CD14-positive monocyte (primary cell): Measurements from ENCODE around the gene STK32A. TPM values are rescaled to one million over a fixed set of nuclear protein-coding genes. Genes with fewer than 3 reads are reported as not detected.

Experiments used
- DNase-seq, 3 donors: peaks; one replicate each; pipeline ENCODE4 v3.0.0-alpha.2; 2011 to 2022
- H2AFZ ChIP-seq: 2 replicates; pipeline ENCODE4 v1.6.0; 2012; ENCODE audit warnings: mild to moderate bottlenecking, low read depth, low read length, inconsistent platforms; ENCODE audit not compliant: insufficient read depth, poor library complexity, severe bottlenecking
- H3K27ac ChIP-seq, 2 donors: 1 replicate in 1 of 2; 2 replicates in 1 of 2; pipeline ENCODE4 v1.5.1; 2012 to 2013; ENCODE audit warnings: low read length in 2 of 2, control low read depth in 1 of 2, inconsistent platforms in 1 of 2, low read depth in 1 of 2, mild to moderate bottlenecking in 1 of 2
- H3K27me3 ChIP-seq, 2 donors: one replicate each; pipeline versions ENCODE4 v1.6.0 to v1.6.1; 2011 to 2013; ENCODE audit warnings: low read length in 2 of 2; ENCODE audit not compliant: control insufficient read depth in 2 of 2, insufficient read depth in 2 of 2
- H3K36me3 ChIP-seq, 2 donors: replicated peaks in 1 of 2; 1 replicate in 1 of 2; 2 replicates in 1 of 2; pipeline versions ENCODE4 v1.5.1 to v1.6.1; 2012 to 2013; ENCODE audit warnings: low read length in 2 of 2, control low read depth in 1 of 2, inconsistent platforms in 1 of 2, mild to moderate bottlenecking in 1 of 2; ENCODE audit not compliant: insufficient read depth in 2 of 2, control insufficient read depth in 1 of 2
- H3K4me1 ChIP-seq, 2 donors: 1 replicate in 1 of 2; 2 replicates in 1 of 2; pipeline versions ENCODE4 v1.5.1 to v1.6.1; 2012 to 2013; ENCODE audit warnings: low read length in 2 of 2, control low read depth in 1 of 2, inconsistent platforms in 1 of 2, mild to moderate bottlenecking in 1 of 2, moderate library complexity in 1 of 2; ENCODE audit not compliant: insufficient read depth in 2 of 2, control insufficient read depth in 1 of 2
- H3K4me2 ChIP-seq: replicated peaks from 2 replicates; pipeline ENCODE3; 2012; ENCODE audit warnings: low read length, moderate library complexity, mild to moderate bottlenecking; ENCODE audit not compliant: poor library complexity, severe bottlenecking; ENCODE audit errors: extremely low read depth
- H3K4me3 ChIP-seq, 3 experiments: fragments of 200-600 bp in 1 of 3; sonication (generic) in 1 of 3; replicated peaks in 1 of 3; 1 replicate in 2 of 3; 2 replicates in 1 of 3; pipeline ENCODE4 v1.5.1; 2011 to 2013; ENCODE audit warnings: low read length in 3 of 3, mild to moderate bottlenecking in 3 of 3, control low read depth in 2 of 3, low read depth in 2 of 3, inconsistent platforms in 1 of 3, moderate library complexity in 1 of 3
- H3K79me2 ChIP-seq: 2 replicates; pipeline ENCODE4 v1.6.0; 2012; ENCODE audit warnings: mild to moderate bottlenecking, control low read depth, inconsistent platforms, low read length, moderate library complexity; ENCODE audit not compliant: insufficient read depth
- H3K9ac ChIP-seq: 2 replicates; pipeline ENCODE4 v1.6.0; 2017; ENCODE audit warnings: low read length, mild to moderate bottlenecking; ENCODE audit not compliant: insufficient read depth, poor library complexity, severe bottlenecking
- H3K9me3 ChIP-seq, 2 donors: replicated peaks in 1 of 2; 1 replicate in 1 of 2; 2 replicates in 1 of 2; pipeline versions ENCODE4 v1.5.1 to v1.6.1; 2012 to 2013; ENCODE audit warnings: low read length in 2 of 2, control low read depth in 1 of 2; ENCODE audit not compliant: control insufficient read depth in 1 of 2, insufficient read depth in 1 of 2
- H4K20me1 ChIP-seq: 2 replicates; pipeline ENCODE4 v1.6.0; 2012; ENCODE audit warnings: mild to moderate bottlenecking, low read length, control low read depth, moderate library complexity; ENCODE audit not compliant: insufficient read depth
- H3K27ac Mint-ChIP-seq, 7 donors: one replicate each; pipeline ENCODE4 v1.8.0; 2020; ENCODE audit warnings: mild to moderate bottlenecking in 7 of 7, mixed read lengths in 7 of 7, moderate library complexity in 6 of 7, inconsistent platforms in 2 of 7
- H3K27me3 Mint-ChIP-seq, 3 donors: one replicate each; pipeline ENCODE4 v1.8.0; 2021 to 2022; ENCODE audit warnings: low read depth in 3 of 3, mild to moderate bottlenecking in 3 of 3, mixed read lengths in 3 of 3, moderate library complexity in 3 of 3, inconsistent platforms in 1 of 3
- H3K36me3 Mint-ChIP-seq, 2 donors: one replicate each; pipeline ENCODE4 v1.8.0; 2020; ENCODE audit warnings: mixed read lengths in 2 of 2, inconsistent platforms in 1 of 2, mild to moderate bottlenecking in 1 of 2
- H3K4me1 Mint-ChIP-seq: one replicate; pipeline ENCODE4 v1.8.0; 2020; ENCODE audit warnings: mild to moderate bottlenecking, mixed read lengths
- H3K4me3 Mint-ChIP-seq, 2 donors: one replicate each; pipeline ENCODE4 v1.8.0; 2020; ENCODE audit warnings: mild to moderate bottlenecking in 2 of 2, mixed read lengths in 2 of 2, moderate library complexity in 1 of 2
- H3K9me3 Mint-ChIP-seq, 7 donors: one replicate each; pipeline ENCODE4 v1.8.0; 2020 to 2022; ENCODE audit warnings: mixed read lengths in 7 of 7, mild to moderate bottlenecking in 6 of 7, moderate library complexity in 6 of 7, inconsistent platforms in 2 of 7
- CTCF ChIP-seq: fragments of 200-600 bp; IDR thresholded peaks from one replicate; pipeline ENCODE4 v1.8.0; 2022; ENCODE audit warnings: antibody characterized with exemption, mild to moderate bottlenecking
- WGBS: methylation state at CpG from one replicate; pipeline ENCODE4 v1.1.5; 2013; ENCODE audit warnings: missing lambda C conversion rate; ENCODE audit not compliant: insufficient coverage; 5-methylcytosine and 5-hydroxymethylcytosine counted together
- intact Hi-C, 2 donors: fragments of 100-400 bp; cut with micrococcal nuclease; formaldehyde crosslinking; loops; one replicate each; pipeline versions ENCODE4 v1.15.0 to v1.15.1; 2023
- polyA plus RNA-seq, 3 donors: library from polyadenylated mRNA; depleted of rRNA in 1 of 3; unstranded in 2 of 3; stranded (reverse) in 1 of 3; fragments of 300-500 nt in 2 of 3; fragments of >200 nt in 1 of 3; fragmentation: Illumina TruSeq in 2 of 3; gene quantifications; 1 replicate in 2 of 3; 2 replicates in 1 of 3; pipeline ENCODE4 v1.2.3, GENCODE V29; 2012 to 2021

STK32A gene
- polyA plus RNA-seq, 3 donors, result not detected

GRCh38 chr5:147349241-147349640, 114.4 kb downstream of the STK32A start:
- H3K27me3 Mint-ChIP-seq, result no peaks in the 10 kb centered on the region
- Histone ChIP-seq H2AFZ (no peak overlapping the region), H3K4me2 (no peak overlapping the region), H3K79me2 (no peaks in the 10 kb centered on the region), H3K36me3 (no peaks in the 10 kb centered on the region), H3K4me1 (no peaks in the 10 kb centered on the region), H3K4me3 (no peak overlapping the region), H3K27ac (no peak overlapping the region), H3K9ac (no peak overlapping the region), H3K9me3 (no peaks in the 10 kb centered on the region), H3K27me3 (no peaks in the 10 kb centered on the region), H4K20me1 (no peaks in the 10 kb centered on the region)
- intact Hi-C loops, result no loop called here
- no peak for DNase-seq
- no peak overlapping the region for H3K27ac Mint-ChIP-seq
- peaks cover 18% of the 10 kb centered on the region for H3K4me1 Mint-ChIP-seq
- H3K4me3 Mint-ChIP-seq, result no peak overlapping the region
- TF ChIP-seq CTCF, result no peak
- no peaks in the 10 kb centered on the region for H3K36me3 Mint-ChIP-seq
- H3K9me3 Mint-ChIP-seq, result peaks cover 0 to 2% (median 0%) of the 10 kb centered on the region in 7 donors
- WGBS, result no CpG with 5 or more reads among the region's 2 CpGs

- no peaks in the 10 kb centered on the region for H3K36me3 ChIP-seq
- Mint-ChIP-seq H3K4me3 (no peak overlapping the region), H3K36me3 (no peaks in the 10 kb centered on the region), H3K27ac (no peak overlapping the region), H3K27me3 (peaks cover 0 to 1% (median 0%) of the 10 kb centered on the region in 3 donors), H3K4me1 (no peaks in the 10 kb centered on the region), H3K9me3 (peaks cover 0 to 2% (median 0%) of the 10 kb centered on the region in 7 donors)
- intact Hi-C loops, result no loop called here
- H3K4me1 ChIP-seq, result no peaks in the 10 kb centered on the region
- no peak overlapping the region for H3K9ac ChIP-seq
- H4K20me1 ChIP-seq, result no peaks in the 10 kb centered on the region
- H3K9me3 ChIP-seq, result no peaks in the 10 kb centered on the region
- no CpG with 5 or more reads among the region's 1 CpG for WGBS
- no peaks in the 10 kb centered on the region for H3K27me3 ChIP-seq
- DNase-seq, result no peak
- no peak overlapping the region for H3K4me2 ChIP-seq
- no peak for TF ChIP-seq CTCF
- H3K79me2 ChIP-seq, result no peaks in the 10 kb centered on the region
- no peak overlapping the region for H3K4me3 ChIP-seq
- no peak overlapping the region for H3K27ac ChIP-seq
- H2AFZ ChIP-seq, result no peak overlapping the region
Observed at GRCh38 chr5:147359101-147359500, 124.3 kb downstream of the STK32A start.
